HUES6 (cell line): ENCODE results near the gene MFSD6.
"Not testable (repeated sequence)": the region's sequence is repeated elsewhere in the genome, so short reads cannot be mapped to it uniquely, and the experiment has no call there.

Experiments used
- H3K27ac ChIP-seq: 2 replicates; pipeline ENCODE4 v1.7.0; 2013; ENCODE audit warnings: low read depth, mild to moderate bottlenecking, low read length, inconsistent platforms
- H3K27me3 ChIP-seq: 2 replicates; pipeline ENCODE4 v1.6.1; 2013; ENCODE audit warnings: low read length; ENCODE audit not compliant: control insufficient read depth, insufficient read depth
- H3K36me3 ChIP-seq: 2 replicates; pipeline ENCODE4 v1.6.1; 2013; ENCODE audit warnings: low read length; ENCODE audit not compliant: control insufficient read depth, insufficient read depth
- H3K4me1 ChIP-seq: 2 replicates; pipeline ENCODE4 v1.6.1; 2013; ENCODE audit warnings: low read length; ENCODE audit not compliant: control insufficient read depth, insufficient read depth
- H3K4me3 ChIP-seq: 2 replicates; pipeline ENCODE4 v1.5.1; 2013; ENCODE audit warnings: low read depth, low read length
- H3K9ac ChIP-seq: one replicate; pipeline ENCODE4 v1.6.1; 2013; ENCODE audit warnings: mild to moderate bottlenecking, low read length
- H3K9me3 ChIP-seq: 2 replicates; pipeline ENCODE4 v1.6.1; 2013; ENCODE audit warnings: low read depth, low read length; ENCODE audit not compliant: control insufficient read depth, insufficient read depth

Gene MFSD6

GRCh38 chr2:190417045-190417842 lies 9.1 kb downstream of the MFSD6 start:
- no peak overlapping the region for H3K4me3 ChIP-seq
- peaks cover 17% of the 10 kb centered on the region for H3K4me1 ChIP-seq
- no peaks in the 10 kb centered on the region for H3K9me3 ChIP-seq
- H3K27me3 ChIP-seq, result no peaks in the 10 kb centered on the region
- no peak overlapping the region for H3K9ac ChIP-seq
- H3K36me3 ChIP-seq, result no peaks in the 10 kb centered on the region
- no peak overlapping the region for H3K27ac ChIP-seq

DNA sequence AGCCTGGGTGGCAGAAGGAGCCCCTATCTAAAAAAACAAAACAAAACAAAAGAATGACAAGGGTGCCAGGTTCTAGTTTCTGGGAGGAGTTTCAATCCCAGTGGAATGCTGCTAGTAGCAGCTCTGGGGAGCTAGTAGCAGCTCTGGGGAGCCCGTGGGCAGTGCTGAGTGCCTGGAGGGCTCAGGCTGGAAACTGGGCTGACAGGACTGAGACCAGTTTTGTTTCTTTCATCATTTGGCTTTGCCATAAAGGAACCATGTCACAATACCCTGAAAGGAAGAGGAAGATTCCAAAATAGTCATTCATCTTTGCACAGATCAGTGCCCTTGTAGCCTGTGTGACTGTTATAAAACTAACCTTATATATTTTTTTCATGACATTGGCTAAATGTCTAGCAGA lies 10.6 kb downstream of the MFSD6 start:
- H3K4me3 ChIP-seq, result no peak overlapping the region
- H3K9me3 ChIP-seq, result no peaks in the 10 kb centered on the region
- H3K4me1 ChIP-seq, result peaks cover 2% of the 10 kb centered on the region; the same call in 1 of the 2 replicates
- no peaks in the 10 kb centered on the region for H3K36me3 ChIP-seq
- no peak overlapping the region for H3K9ac ChIP-seq
- H3K27me3 ChIP-seq, result no peaks in the 10 kb centered on the region
- no peak overlapping the region for H3K27ac ChIP-seq

DNA sequence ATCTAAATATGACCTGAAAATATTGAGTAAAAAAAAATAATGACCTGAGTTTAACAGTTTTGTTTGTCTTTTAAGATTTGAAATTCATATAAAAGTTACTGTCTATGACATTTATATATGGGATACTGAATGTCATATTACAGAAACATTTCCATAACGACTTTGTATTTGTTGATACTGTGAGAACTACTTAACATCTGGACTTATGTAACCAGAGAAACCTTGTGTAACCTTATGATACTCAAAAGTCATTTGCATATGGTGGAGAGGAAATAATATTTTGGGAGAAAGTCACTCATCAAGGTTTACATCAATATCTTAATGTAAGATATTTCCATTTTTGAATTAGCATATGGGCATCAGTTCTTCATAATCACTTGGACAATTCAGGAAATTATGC lies 12.6 kb downstream of the MFSD6 start:
- Histone ChIP-seq H3K27me3 (no peaks in the 10 kb centered on the region), H3K27ac (no peak overlapping the region), H3K9ac (no peak overlapping the region), H3K4me3 (no peak overlapping the region), H3K36me3 (no peaks in the 10 kb centered on the region), H3K9me3 (no peaks in the 10 kb centered on the region), H3K4me1 (no peaks in the 10 kb centered on the region)

GRCh38 chr2:190425221-190425866 lies 17.2 kb downstream of the MFSD6 start:
- no peak overlapping the region for H3K9ac ChIP-seq
- no peaks in the 10 kb centered on the region for H3K9me3 ChIP-seq
- H3K27ac ChIP-seq, result no peak overlapping the region

GRCh38 chr2:190425883-190426658 lies 17.9 kb downstream of the MFSD6 start:
- no peak overlapping the region for H3K9ac ChIP-seq

More at GRCh38 chr2:190425221-190425866, 17.2 kb downstream of the MFSD6 start:
- Histone ChIP-seq H3K4me1 (no peaks in the 10 kb centered on the region), H3K4me3 (no peak overlapping the region), H3K27me3 (no peaks in the 10 kb centered on the region), H3K36me3 (no peaks in the 10 kb centered on the region)

DNA sequence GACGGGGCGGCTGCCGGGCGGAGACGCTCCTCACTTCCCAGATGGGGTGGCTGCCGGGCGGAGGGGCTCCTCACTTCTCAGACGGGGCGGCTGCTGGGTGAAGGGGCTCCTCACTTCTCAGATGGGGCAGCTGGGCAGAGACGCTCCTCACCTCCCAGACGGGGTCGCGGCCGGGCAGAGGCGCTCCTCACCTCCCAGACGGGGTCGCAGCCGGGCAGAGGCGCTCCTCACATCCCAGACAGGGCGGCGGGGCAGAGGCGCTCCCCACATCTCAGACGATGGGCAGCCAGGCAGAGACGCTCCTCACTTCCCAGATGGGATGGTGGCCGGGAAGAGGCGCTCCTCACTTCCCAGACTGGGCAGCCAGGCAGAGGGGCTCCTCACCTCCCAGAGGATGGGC lies 22.7 kb downstream of the MFSD6 start:
- not testable (repeated sequence) for H3K9ac ChIP-seq, H3K27ac ChIP-seq, H3K4me1 ChIP-seq, H3K36me3 ChIP-seq, H3K4me3 ChIP-seq, H3K27me3 ChIP-seq, H3K9me3 ChIP-seq

More at GRCh38 chr2:190425883-190426658, 17.9 kb downstream of the MFSD6 start:
- H3K9me3 ChIP-seq, result no peaks in the 10 kb centered on the region
- no peaks in the 10 kb centered on the region for H3K27me3 ChIP-seq
- no peak overlapping the region for H3K4me3 ChIP-seq
- H3K27ac ChIP-seq, result no peak overlapping the region
- H3K4me1 ChIP-seq, result no peaks in the 10 kb centered on the region
- H3K36me3 ChIP-seq, result no peaks in the 10 kb centered on the region

DNA sequence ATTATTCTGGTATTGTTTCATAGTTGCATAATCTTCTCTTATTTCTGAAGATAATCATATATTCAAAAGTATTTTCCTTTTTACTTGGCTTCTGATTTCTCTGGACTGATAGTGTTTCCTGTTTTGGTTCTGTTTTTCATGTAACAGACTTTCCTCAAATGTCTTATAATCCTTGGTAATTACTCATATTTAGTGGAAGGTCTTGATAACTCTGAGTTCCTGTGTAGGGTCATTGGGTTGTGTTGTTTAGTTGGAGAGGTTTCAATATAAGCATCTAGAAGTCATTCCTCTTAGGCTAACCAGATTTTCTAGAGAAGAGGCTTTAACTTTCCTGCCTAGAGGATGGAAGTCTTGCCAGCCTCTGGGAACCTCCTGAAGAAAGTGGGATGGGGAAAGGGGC lies 23.8 kb downstream of the MFSD6 start:
- Histone ChIP-seq H3K36me3 (no peaks in the 10 kb centered on the region), H3K27ac (no peak overlapping the region), H3K27me3 (no peaks in the 10 kb centered on the region), H3K4me1 (no peaks in the 10 kb centered on the region), H3K9ac (no peak overlapping the region), H3K4me3 (no peak overlapping the region), H3K9me3 (peaks cover 3% of the 10 kb centered on the region; the same call in 1 of the 2 replicates)

DNA sequence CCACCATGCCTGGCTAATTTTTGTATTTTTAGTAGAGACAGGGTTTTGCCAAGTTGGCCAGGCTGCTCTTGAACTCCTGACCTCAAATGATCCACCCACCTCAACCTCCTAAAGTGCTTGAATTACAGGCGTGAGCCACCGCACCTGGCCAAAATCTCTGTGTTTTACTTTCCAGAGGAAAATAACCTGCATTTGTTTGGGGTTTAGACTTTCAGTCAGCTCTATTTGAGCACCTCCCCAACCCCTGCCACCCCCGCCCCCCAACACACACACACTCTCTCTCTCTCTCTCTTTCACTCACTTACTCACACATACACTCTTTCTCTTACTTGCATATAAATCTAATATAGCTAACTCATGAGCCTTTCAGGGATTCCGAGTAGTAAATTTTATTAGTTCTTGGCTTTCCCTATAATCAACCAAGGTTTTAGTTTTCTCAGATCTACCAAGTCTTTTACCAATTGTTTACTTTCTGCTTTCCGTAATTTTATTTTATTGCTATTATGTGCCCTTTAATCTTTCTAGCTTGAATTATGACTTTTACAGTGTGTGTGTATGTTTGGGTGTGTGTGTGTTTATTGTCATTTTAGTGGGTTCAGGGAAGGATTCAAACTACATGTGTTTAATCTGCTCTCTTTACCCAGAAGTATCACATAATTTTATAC lies 24.5 kb downstream of the MFSD6 start:
- Histone ChIP-seq H3K4me1 (no peaks in the 10 kb centered on the region), H3K27ac (no peak overlapping the region), H3K4me3 (no peak overlapping the region)

GRCh38 chr2:190435031-190435670 lies 27.0 kb downstream of the MFSD6 start:
- Histone ChIP-seq H3K36me3 (no peaks in the 10 kb centered on the region), H3K27me3 (no peaks in the 10 kb centered on the region), H3K4me1 (no peaks in the 10 kb centered on the region), H3K9ac (no peak overlapping the region), H3K9me3 (peaks cover 3% of the 10 kb centered on the region; the same call in 1 of the 2 replicates), H3K27ac (no peak overlapping the region), H3K4me3 (no peak overlapping the region)

More for the DNA sequence above, 24.5 kb downstream of the MFSD6 start:
- Histone ChIP-seq H3K9ac (no peak overlapping the region), H3K9me3 (peaks cover 3% of the 10 kb centered on the region; the same call in 1 of the 2 replicates), H3K27me3 (no peaks in the 10 kb centered on the region), H3K36me3 (no peaks in the 10 kb centered on the region)

GRCh38 chr2:190436557-190436956 lies 28.4 kb downstream of the MFSD6 start:
- Histone ChIP-seq H3K27me3 (no peaks in the 10 kb centered on the region), H3K4me1 (no peaks in the 10 kb centered on the region; the same call in 1 of the 2 replicates), H3K4me3 (no peak overlapping the region), H3K27ac (no peak overlapping the region), H3K36me3 (no peaks in the 10 kb centered on the region), H3K9me3 (peaks cover 3% of the 10 kb centered on the region; the same call in 1 of the 2 replicates), H3K9ac (no peak overlapping the region)
